CD4-positive, alpha-beta T cell (primary cell): Measurements from ENCODE around the gene CEP89. TPM values are rescaled to one million over a fixed set of nuclear protein-coding genes. Genes with fewer than 3 reads are reported as not detected.

Source experiments
- ATAC-seq: fragments of 200-7000 bp; cut with Tn5 transposase; one replicate; pipeline ENCODE4 v1.10.0; 2022; ENCODE audit warnings: mild to moderate bottlenecking; ENCODE audit not compliant: poor library complexity
- CTCF ChIA-PET: fragments of 350-600 bp; sonication (Branson Sonifier 250); formaldehyde crosslinking; loops from one replicate; lab custom pipeline; 2021; ENCODE audit warnings: antibody characterized with exemption, inconsistent platforms; lab: Charles Lee
- POLR2A ChIA-PET: fragments of 350-600 bp; sonication (Branson Sonifier 250); formaldehyde crosslinking; loops from one replicate; lab custom pipeline; 2021; ENCODE audit warnings: antibody characterized with exemption, inconsistent platforms; lab: Charles Lee
- DNase-seq, 14 experiments: peaks; one replicate each; pipeline ENCODE4 v3.0.0-alpha.2; 2013 to 2020; ENCODE audit warnings: mixed read lengths in 2 of 14
- H3K27ac ChIP-seq, 2 donors: one replicate each; pipeline versions ENCODE4 v1.5.1 to v1.7.0; 2013; ENCODE audit warnings: low read length in 2 of 2, low read depth in 1 of 2, mild to moderate bottlenecking in 1 of 2
- H3K27me3 ChIP-seq, 2 experiments: 1 replicate in 1 of 2; 2 replicates in 1 of 2; pipeline versions ENCODE4 v1.6.1 to v1.7.0; 2013; ENCODE audit warnings: low read length in 2 of 2, control low read depth in 1 of 2, mild to moderate bottlenecking in 1 of 2, moderate library complexity in 1 of 2; ENCODE audit not compliant: insufficient read depth in 2 of 2, control insufficient read depth in 1 of 2
- H3K36me3 ChIP-seq: one replicate; pipeline ENCODE4 v1.6.1; 2013; ENCODE audit warnings: low read length, control low read depth; ENCODE audit not compliant: insufficient read depth
- H3K4me1 ChIP-seq: one replicate; pipeline ENCODE4 v1.6.1; 2013; ENCODE audit warnings: low read length, control low read depth; ENCODE audit not compliant: insufficient read depth
- H3K4me3 ChIP-seq: one replicate; pipeline ENCODE4 v1.5.1; 2013; ENCODE audit warnings: mild to moderate bottlenecking, low read length, moderate library complexity
- H3K9me3 ChIP-seq, 2 experiments: 1 replicate in 1 of 2; 2 replicates in 1 of 2; pipeline versions ENCODE4 v1.6.1 to v1.7.0; 2013; ENCODE audit warnings: low read length in 2 of 2, mild to moderate bottlenecking in 2 of 2, control low read depth in 1 of 2, moderate library complexity in 1 of 2; ENCODE audit not compliant: control insufficient read depth in 1 of 2, insufficient read depth in 1 of 2
- H3K27ac Mint-ChIP-seq: one replicate; pipeline ENCODE4 v1.8.0; 2020; ENCODE audit warnings: mixed read lengths
- H3K27me3 Mint-ChIP-seq: one replicate; pipeline ENCODE4 v1.8.0; 2021; ENCODE audit warnings: mixed read lengths
- H3K36me3 Mint-ChIP-seq: one replicate; pipeline ENCODE4 v1.8.0; 2021; ENCODE audit warnings: low read depth, mixed read lengths
- H3K4me1 Mint-ChIP-seq: one replicate; pipeline ENCODE4 v1.8.0; 2021; ENCODE audit warnings: low read depth, mixed read lengths
- H3K4me3 Mint-ChIP-seq: one replicate; pipeline ENCODE4 v1.8.0; 2020; ENCODE audit warnings: mild to moderate bottlenecking, mixed read lengths
- H3K9me3 Mint-ChIP-seq: one replicate; pipeline ENCODE4 v1.8.0; 2020; ENCODE audit warnings: mixed read lengths
- intact Hi-C, 2 experiments: fragments of 100-400 bp; cut with DNase I in 1 of 2; cut with micrococcal nuclease in 1 of 2; formaldehyde crosslinking; loops; one replicate each; pipeline versions ENCODE4 v1.15.1 to v1.9.0; 2023 to 2025; cut with DNase I, micrococcal nuclease
- total RNA-seq, 174 experiments: library from RNA in 2 of 174; stranded (reverse) in 2 of 174; gene quantifications; one replicate each; pipeline ENCODE4 v1.2.3 and lab custom pipeline; 2021 to 2026
- TF ChIP-seq, protein P1 (sequence below): fragments of 200-600 bp; IDR thresholded peaks from one replicate; pipeline ENCODE4 v1.8.0; 2022; ENCODE audit warnings: antibody characterized with exemption, mild to moderate bottlenecking

CEP89 gene
- total RNA-seq, 2 experiments from 2014 or later, result 4.0 to 5.1 TPM

GRCh38 chr19:32890841-32891240 is 80.9 kb downstream of the CEP89 start:
- TF ChIP-seq, protein P1, sequence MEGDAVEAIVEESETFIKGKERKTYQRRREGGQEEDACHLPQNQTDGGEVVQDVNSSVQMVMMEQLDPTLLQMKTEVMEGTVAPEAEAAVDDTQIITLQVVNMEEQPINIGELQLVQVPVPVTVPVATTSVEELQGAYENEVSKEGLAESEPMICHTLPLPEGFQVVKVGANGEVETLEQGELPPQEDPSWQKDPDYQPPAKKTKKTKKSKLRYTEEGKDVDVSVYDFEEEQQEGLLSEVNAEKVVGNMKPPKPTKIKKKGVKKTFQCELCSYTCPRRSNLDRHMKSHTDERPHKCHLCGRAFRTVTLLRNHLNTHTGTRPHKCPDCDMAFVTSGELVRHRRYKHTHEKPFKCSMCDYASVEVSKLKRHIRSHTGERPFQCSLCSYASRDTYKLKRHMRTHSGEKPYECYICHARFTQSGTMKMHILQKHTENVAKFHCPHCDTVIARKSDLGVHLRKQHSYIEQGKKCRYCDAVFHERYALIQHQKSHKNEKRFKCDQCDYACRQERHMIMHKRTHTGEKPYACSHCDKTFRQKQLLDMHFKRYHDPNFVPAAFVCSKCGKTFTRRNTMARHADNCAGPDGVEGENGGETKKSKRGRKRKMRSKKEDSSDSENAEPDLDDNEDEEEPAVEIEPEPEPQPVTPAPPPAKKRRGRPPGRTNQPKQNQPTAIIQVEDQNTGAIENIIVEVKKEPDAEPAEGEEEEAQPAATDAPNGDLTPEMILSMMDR, result no peak
- POLR2A ChIA-PET, result no interaction called here
- intact Hi-C loops, result no loop called here
- no peak overlapping the region for H3K4me3 Mint-ChIP-seq
- peaks cover 15% of the 10 kb centered on the region for H3K9me3 Mint-ChIP-seq
- ATAC-seq, result no peak
- Histone ChIP-seq H3K4me1 (no peaks in the 10 kb centered on the region), H3K36me3 (peaks cover 11% of the 10 kb centered on the region), H3K4me3 (no peak overlapping the region), H3K9me3 (peaks cover 19 to 21% of the 10 kb centered on the region in 2 experiments), H3K27ac (no peak overlapping the region), H3K27me3 (no peaks in the 10 kb centered on the region)
- CTCF ChIA-PET, result no interaction called here
- no peak for DNase-seq
- H3K4me1 Mint-ChIP-seq, result no peaks in the 10 kb centered on the region
- no peak overlapping the region for H3K27ac Mint-ChIP-seq
- no peaks in the 10 kb centered on the region for H3K27me3 Mint-ChIP-seq
- peaks cover 72% of the 10 kb centered on the region for H3K36me3 Mint-ChIP-seq

- H3K27ac Mint-ChIP-seq, result no peak overlapping the region
- H3K9me3 ChIP-seq, result peaks cover 19 to 21% of the 10 kb centered on the region in 2 experiments
- H3K4me3 ChIP-seq, result no peak overlapping the region
- no peak for DNase-seq
- no peak overlapping the region for H3K27ac ChIP-seq
- no peak overlapping the region for H3K4me3 Mint-ChIP-seq
- TF ChIP-seq, protein P1, result no peak
- no peaks in the 10 kb centered on the region for H3K4me1 ChIP-seq
- peaks cover 68% of the 10 kb centered on the region for H3K36me3 Mint-ChIP-seq
- no peak for ATAC-seq
- no peaks in the 10 kb centered on the region for H3K27me3 ChIP-seq
- no peaks in the 10 kb centered on the region for H3K27me3 Mint-ChIP-seq
- H3K4me1 Mint-ChIP-seq, result no peaks in the 10 kb centered on the region
- POLR2A ChIA-PET, result no interaction called here
- peaks cover 15% of the 10 kb centered on the region for H3K9me3 Mint-ChIP-seq
- CTCF ChIA-PET, result no interaction called here
- intact Hi-C loops, result no loop called here
- H3K36me3 ChIP-seq, result peaks cover 11% of the 10 kb centered on the region
Observed at GRCh38 chr19:32890326-32890725, 81.4 kb downstream of the CEP89 start.

GRCh38 chr19:32889137-32889934 is 82.4 kb downstream of the CEP89 start:
- Mint-ChIP-seq H3K27ac (no peak overlapping the region), H3K9me3 (peaks cover 12% of the 10 kb centered on the region), H3K4me1 (no peaks in the 10 kb centered on the region), H3K4me3 (no peak overlapping the region), H3K27me3 (no peaks in the 10 kb centered on the region), H3K36me3 (peaks cover 58% of the 10 kb centered on the region)
- TF ChIP-seq, protein P1, result no peak
- H3K9me3 ChIP-seq, result peaks cover 19 to 21% of the 10 kb centered on the region in 2 experiments
- peaks cover 11% of the 10 kb centered on the region for H3K36me3 ChIP-seq
- ChIA-PET CTCF (no interaction called here), POLR2A (no interaction called here)
- no peak overlapping the region for H3K4me3 ChIP-seq
- no peaks in the 10 kb centered on the region for H3K4me1 ChIP-seq
- DNase-seq, result no peak
- intact Hi-C loops, result no loop called here
- H3K27ac ChIP-seq, result no peak overlapping the region
- no peaks in the 10 kb centered on the region for H3K27me3 ChIP-seq
- no peak for ATAC-seq
